Esophagus muscularis mucosa (tissue), 4 donors: ENCODE results near the gene KLHL29.

Experiments
- CTCF ChIP-seq, 3 experiments: fragments of 200-600 bp in 2 of 3; fragments of 450-650 bp in 1 of 3; sonication (generic) in 2 of 3; IDR thresholded peaks; one replicate each; pipeline ENCODE4 v1.5.1; 2017 to 2019; ENCODE audit warnings: antibody characterized with exemption in 3 of 3, mild to moderate bottlenecking in 2 of 3, moderate library complexity in 1 of 3
- EP300 ChIP-seq: sonication (generic); formaldehyde crosslinking; IDR thresholded peaks from one replicate; pipeline ENCODE4 v1.6.1; 2017; ENCODE audit warnings: antibody characterized with exemption
- POLR2A ChIP-seq: fragments of 450-650 bp; IDR thresholded peaks from one replicate; pipeline ENCODE4 v1.6.1; 2017; ENCODE audit warnings: antibody characterized with exemption, moderate library complexity, mild to moderate bottlenecking, low read depth
- POLR2AphosphoS5 ChIP-seq, 2 donors: sonication (generic); formaldehyde crosslinking; IDR thresholded peaks; one replicate each; pipeline ENCODE4 v1.6.1; 2017; ENCODE audit warnings: antibody characterized with exemption in 2 of 2

- no peak for TF ChIP-seq CTCF (IDR thresholded peaks at IDR 0.05)
- TF ChIP-seq EP300: no peak
- no peak for TF ChIP-seq POLR2A
- TF ChIP-seq POLR2AphosphoS5 (IDR thresholded peaks at IDR 0.05): no peak
These were observed 201.8 kb downstream of the KLHL29 start for GRCh38 chr2:23586741-23587306.
